Keratinocyte (primary cell): Measurements from ENCODE around the gene EGFL8.

Experiments used
- CTCF ChIP-seq, 3 experiments: IDR thresholded peaks in 1 of 3; conservative IDR thresholded peaks in 1 of 3; optimal IDR thresholded peaks in 1 of 3; 2 replicates in 2 of 3; 3 replicates in 1 of 3; pipeline versions ENCODE3 to v1.5.1; 2011; ENCODE audit warnings: low read length in 3 of 3, mild to moderate bottlenecking in 3 of 3, moderate library complexity in 2 of 3, control low read depth in 1 of 3, inconsistent platforms in 1 of 3; ENCODE audit not compliant: insufficient read depth in 2 of 3; ENCODE audit errors: extremely low read depth in 1 of 3
- EZH2 ChIP-seq: IDR thresholded peaks from one replicate; pipeline ENCODE4 v1.6.1; 2012; ENCODE audit warnings: inconsistent platforms, mild to moderate bottlenecking, low read length, moderate library complexity

GRCh38 chr6:32146687-32147086, 17.7 kb upstream of the EGFL8 start:
- no peak for TF ChIP-seq CTCF (optimal IDR thresholded peaks at IDR 0.05 in 1 of 3, IDR thresholded peaks at IDR 0.05 in 1 of 3, conservative IDR thresholded peaks at IDR 0.05 in 1 of 3; ENCODE audit: extremely low read depth in 1 of 3, insufficient read depth in 2 of 3, low read length in 3 of 3)
- TF ChIP-seq EZH2 = no peak
